Body of pancreas (tissue), 4 donors: ENCODE results near the gene FAM120B. TPM values are rescaled to one million over a fixed set of nuclear protein-coding genes. Genes with fewer than 3 reads are reported as not detected.

ENCODE experiments used
- ATAC-seq: fragments of 150-250 bp; one replicate; pipeline ENCODE4 v1.9.1; 2016
- DNase-seq, 4 donors: peaks; one replicate each; pipeline ENCODE4 v3.0.0-alpha.2; 2019
- H3K27ac ChIP-seq, 4 donors: fragments of 200-600 bp; sonication (generic); 1 replicate in 3 of 4; 2 replicates in 1 of 4; pipeline versions ENCODE4 v1.5.1 to v1.6.1; 2016 to 2019; ENCODE audit warnings: mild to moderate bottlenecking in 1 of 4, mixed read lengths in 1 of 4, moderate library complexity in 1 of 4
- H3K27me3 ChIP-seq, 2 donors: fragments of 200-600 bp; sonication (generic); one replicate each; pipeline ENCODE4 v1.6.0; 2016; ENCODE audit warnings: mild to moderate bottlenecking in 1 of 2
- H3K36me3 ChIP-seq, 2 donors: fragments of 200-600 bp; sonication (generic); replicated peaks in 1 of 2; 2 replicates each; pipeline ENCODE4 v1.5.1; 2016; ENCODE audit warnings: low read depth in 2 of 2; ENCODE audit not compliant: insufficient read depth in 1 of 2
- H3K4me1 ChIP-seq: fragments of 200-600 bp; sonication (generic); one replicate; pipeline ENCODE4 v1.6.0; 2016
- H3K4me3 ChIP-seq, 2 donors: fragments of 200-600 bp; sonication (generic); 1 replicate in 1 of 2; 2 replicates in 1 of 2; pipeline ENCODE4 v1.5.1; 2016 to 2019
- H3K9me3 ChIP-seq, 3 donors: fragments of 200-600 bp; sonication (generic); 1 replicate in 2 of 3; 2 replicates in 1 of 3; pipeline ENCODE4 v1.5.1; 2016
- POLR2A ChIP-seq, 3 donors: fragments of 450-650 bp; IDR thresholded peaks; one replicate each; pipeline ENCODE4 v1.6.1; 2016; ENCODE audit warnings: antibody characterized with exemption in 3 of 3, mild to moderate bottlenecking in 2 of 3
- WGBS, 2 donors: methylation state at CpG; one replicate each; pipeline ENCODE4 v1.1.5; 2017; 5-methylcytosine and 5-hydroxymethylcytosine counted together
- intact Hi-C: fragments of 100-400 bp; cut with DNase I; formaldehyde crosslinking; loops from one replicate; pipeline ENCODE4 v1.15.1; 2023
- total RNA-seq, 2 donors: library from RNA; depleted of rRNA; stranded (reverse); fragments of >200 nt; gene quantifications; one replicate each; pipeline ENCODE4 v1.1.0, GENCODE V29; 2016
- TF ChIP-seq, protein P1 (sequence below), 7 experiments: fragments of 450-650 bp in 4 of 7; fragments of 200-600 bp in 3 of 7; sonication (generic) in 3 of 7; IDR thresholded peaks; one replicate each; pipeline ENCODE4 v1.5.1; 2016 to 2019; ENCODE audit warnings: antibody characterized with exemption in 7 of 7

The FAM120B gene
- total RNA-seq, 2 donors from 2014 or later: 15.6 to 29.0 TPM

DNA sequence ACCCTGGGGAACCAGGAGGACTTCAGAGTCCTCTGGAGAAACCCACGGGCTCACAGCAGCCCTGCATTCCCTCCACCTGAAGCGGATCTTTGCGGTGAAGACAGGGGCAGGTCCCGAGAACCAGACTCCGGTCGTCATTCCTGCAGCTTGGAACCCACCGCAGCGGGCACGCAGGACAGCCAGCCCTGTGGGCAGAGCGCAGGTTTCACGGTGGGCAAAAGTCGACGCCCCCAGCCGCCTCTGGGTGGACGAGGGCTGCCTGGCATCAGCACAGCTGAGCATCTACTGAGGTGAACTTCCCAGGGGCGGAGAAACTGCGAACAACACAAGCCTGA, 128.2 kb downstream of the FAM120B start:
- DNase-seq: no peak
- H3K4me3 ChIP-seq: no peak overlapping the region
- no peaks in the 10 kb centered on the region for H3K9me3 ChIP-seq
- H3K27ac ChIP-seq: no peak overlapping the region
- no peaks in the 10 kb centered on the region for H3K27me3 ChIP-seq
- no peaks in the 10 kb centered on the region for H3K36me3 ChIP-seq
- TF ChIP-seq, protein P1, sequence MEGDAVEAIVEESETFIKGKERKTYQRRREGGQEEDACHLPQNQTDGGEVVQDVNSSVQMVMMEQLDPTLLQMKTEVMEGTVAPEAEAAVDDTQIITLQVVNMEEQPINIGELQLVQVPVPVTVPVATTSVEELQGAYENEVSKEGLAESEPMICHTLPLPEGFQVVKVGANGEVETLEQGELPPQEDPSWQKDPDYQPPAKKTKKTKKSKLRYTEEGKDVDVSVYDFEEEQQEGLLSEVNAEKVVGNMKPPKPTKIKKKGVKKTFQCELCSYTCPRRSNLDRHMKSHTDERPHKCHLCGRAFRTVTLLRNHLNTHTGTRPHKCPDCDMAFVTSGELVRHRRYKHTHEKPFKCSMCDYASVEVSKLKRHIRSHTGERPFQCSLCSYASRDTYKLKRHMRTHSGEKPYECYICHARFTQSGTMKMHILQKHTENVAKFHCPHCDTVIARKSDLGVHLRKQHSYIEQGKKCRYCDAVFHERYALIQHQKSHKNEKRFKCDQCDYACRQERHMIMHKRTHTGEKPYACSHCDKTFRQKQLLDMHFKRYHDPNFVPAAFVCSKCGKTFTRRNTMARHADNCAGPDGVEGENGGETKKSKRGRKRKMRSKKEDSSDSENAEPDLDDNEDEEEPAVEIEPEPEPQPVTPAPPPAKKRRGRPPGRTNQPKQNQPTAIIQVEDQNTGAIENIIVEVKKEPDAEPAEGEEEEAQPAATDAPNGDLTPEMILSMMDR (IDR thresholded peaks at IDR 0.05): no peak
- TF ChIP-seq POLR2A (IDR thresholded peaks at IDR 0.05): no peak
- H3K4me1 ChIP-seq: peaks cover 9% of the 10 kb centered on the region
- intact Hi-C loops: no loop called here
- no peak for ATAC-seq
- 67 to 81% methylated on average over 8 to 17 of the region's 17 CpGs for WGBS, 2 donors

DNA sequence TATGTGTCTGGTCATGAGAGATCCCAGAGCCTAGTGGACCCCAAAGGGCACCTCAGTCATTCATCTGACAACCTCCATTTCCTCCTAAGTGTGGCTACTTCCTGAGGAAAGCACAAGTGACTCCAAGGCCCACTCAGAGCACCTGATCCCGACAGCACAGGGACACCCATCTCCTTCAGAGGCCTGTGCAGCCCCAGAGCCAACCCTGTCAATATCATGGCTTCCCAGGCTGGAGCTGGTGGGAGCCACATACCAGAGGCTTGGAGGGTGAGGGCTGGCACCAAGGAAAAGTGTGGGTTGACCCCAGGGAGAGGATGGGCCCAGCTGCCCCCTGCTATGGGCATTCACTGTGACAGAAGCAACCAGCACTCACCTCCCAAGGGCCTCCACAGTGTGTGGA, 129.2 kb downstream of the FAM120B start:
- Histone ChIP-seq H3K4me3 (no peak overlapping the region), H3K27me3 (no peaks in the 10 kb centered on the region), H3K27ac (no peak overlapping the region), H3K9me3 (no peaks in the 10 kb centered on the region), H3K36me3 (no peaks in the 10 kb centered on the region), H3K4me1 (peaks cover 9% of the 10 kb centered on the region)
- no peak for ATAC-seq
- 69 to 100% methylated on average over 1 of the region's 1 CpG for WGBS, 2 donors
- intact Hi-C loops: no loop called here
- no peak for TF ChIP-seq POLR2A (IDR thresholded peaks at IDR 0.05)
- TF ChIP-seq, protein P1 (IDR thresholded peaks at IDR 0.05): no peak
- no peak for DNase-seq

DNA sequence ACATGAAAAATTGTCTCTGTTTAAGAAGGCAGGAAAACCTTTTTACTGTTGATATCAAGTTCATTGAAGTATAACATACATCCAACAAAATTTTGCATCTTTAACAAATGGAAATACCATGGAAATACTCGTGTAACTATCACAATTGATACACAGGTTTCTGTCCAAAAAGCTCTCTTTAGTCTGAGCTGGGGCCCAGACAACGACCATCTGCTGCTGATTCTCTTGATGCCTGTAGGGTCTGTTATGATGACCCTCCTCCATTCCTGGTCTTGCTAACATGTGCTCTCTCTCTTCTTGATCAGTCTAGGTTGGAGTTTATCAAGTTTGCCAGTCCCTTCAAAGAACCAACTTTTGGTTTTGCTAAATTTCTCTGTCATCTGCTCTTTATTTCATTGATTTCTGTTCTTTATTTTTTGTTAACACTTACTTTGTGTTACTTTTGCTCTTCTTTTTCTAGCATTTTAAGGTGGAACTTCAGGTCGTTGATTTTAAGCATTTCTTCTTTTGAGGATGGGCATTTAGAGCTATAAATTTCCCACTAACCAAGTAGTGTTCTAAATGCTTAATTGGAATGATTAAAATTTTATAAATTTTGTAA, 129.8 kb downstream of the FAM120B start:
- intact Hi-C loops: no loop called here
- WGBS, 2 donors: 76 to 88% methylated on average over 3 of the region's 3 CpGs

GRCh38 chr6:170437719-170438401, 131.3 kb downstream of the FAM120B start:
- WGBS, 2 donors: 46 to 67% methylated on average over 9 to 12 of the region's 12 CpGs
- Histone ChIP-seq H3K27ac (peak overlapping the region in 3 of 4 donors; percentile 47 to 80 (median 68)), H3K36me3 (no peaks in the 10 kb centered on the region), H3K9me3 (no peaks in the 10 kb centered on the region), H3K27me3 (no peaks in the 10 kb centered on the region), H3K4me1 (peaks cover 9% of the 10 kb centered on the region), H3K4me3 (no peak overlapping the region)
- TF ChIP-seq POLR2A (IDR thresholded peaks at IDR 0.05): no peak
- TF ChIP-seq, protein P1 (IDR thresholded peaks at IDR 0.05): no peak
- intact Hi-C loops: no loop called here
- ATAC-seq (no peak), DNase-seq (no peak)

More for the DNA sequence above, 129.8 kb downstream of the FAM120B start:
- no peak overlapping the region for H3K4me3 ChIP-seq
- no peaks in the 10 kb centered on the region for H3K9me3 ChIP-seq
- H3K27ac ChIP-seq: no peak overlapping the region
- H3K27me3 ChIP-seq: no peaks in the 10 kb centered on the region
- ATAC-seq (no peak), DNase-seq (no peak)
- TF ChIP-seq POLR2A (IDR thresholded peaks at IDR 0.05): no peak
- TF ChIP-seq, protein P1 (IDR thresholded peaks at IDR 0.05): no peak
- peaks cover 9% of the 10 kb centered on the region for H3K4me1 ChIP-seq
- H3K36me3 ChIP-seq: no peaks in the 10 kb centered on the region

DNA sequence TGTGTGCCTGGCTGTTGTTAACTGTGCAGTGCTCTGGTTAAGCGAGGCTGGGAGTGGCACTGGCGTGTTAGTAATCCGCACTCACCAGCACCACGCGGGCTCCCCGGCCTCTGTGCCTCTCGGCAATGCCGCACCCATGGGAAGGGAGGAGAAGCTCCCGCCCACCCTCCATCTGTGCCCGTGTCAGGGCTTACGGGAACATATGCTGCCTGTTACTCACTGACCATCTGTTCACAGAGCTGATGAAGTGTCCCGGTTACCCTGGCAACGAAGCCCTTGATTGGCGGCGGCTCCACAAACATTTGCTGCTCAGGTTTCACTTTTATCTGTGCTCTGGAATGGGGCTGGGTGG, 131.8 kb downstream of the FAM120B start:
- WGBS, 2 donors: 4% methylated on average over 15 of the region's 15 CpGs; no CpG with 5 or more reads in 1 of the 2 donors
- Histone ChIP-seq H3K27ac (peak overlapping the region in 3 of 4 donors; percentile 47 to 80 (median 68)), H3K4me3 (no peak overlapping the region), H3K36me3 (no peaks in the 10 kb centered on the region), H3K4me1 (peaks cover 9% of the 10 kb centered on the region), H3K27me3 (no peaks in the 10 kb centered on the region), H3K9me3 (no peaks in the 10 kb centered on the region)
- intact Hi-C loops: no loop called here
- DNase-seq (peak; percentile 87 to 96 (median 93)), ATAC-seq (peak; percentile 97)
- TF ChIP-seq, protein P1 (IDR thresholded peaks at IDR 0.05): no peak
- TF ChIP-seq POLR2A (IDR thresholded peaks at IDR 0.05): peak in 2 of 3 donors; percentile 50 to 55
